GM12892 (cell line): ENCODE measurements around the gene NFATC2.

Experiments
- DNase-seq: peaks from one replicate; pipeline ENCODE4 v3.0.0; 2011; ENCODE audit not compliant: insufficient read length
- FAIRE-seq: peaks from 2 replicates; lab custom pipeline; 2011; peaks lifted over from hg19 to GRCh38; lab: Jason Lieb, UNC
- POLR2A ChIP-seq: IDR thresholded peaks from 2 replicates; pipeline ENCODE4 v1.6.1; 2011; ENCODE audit warnings: low read depth, low read length, control low read depth
- POLR2AphosphoS5 ChIP-seq: IDR thresholded peaks from 2 replicates; pipeline ENCODE4 v1.6.1; 2011; ENCODE audit warnings: low read depth, low read length, control low read depth
- TAF1 ChIP-seq: IDR thresholded peaks from 2 replicates; pipeline ENCODE4 v1.6.1; 2011; ENCODE audit warnings: low read depth, mild to moderate bottlenecking, control low read depth, low read length, borderline replicate concordance

The NFATC2 gene

GRCh38 chr20:51456511-51457509 is 85.7 kb downstream of the NFATC2 start:
- DNase-seq (no peak), FAIRE-seq (no peak)
- TF ChIP-seq POLR2A (no peak), TAF1 (no peak), POLR2AphosphoS5 (no peak)

DNA sequence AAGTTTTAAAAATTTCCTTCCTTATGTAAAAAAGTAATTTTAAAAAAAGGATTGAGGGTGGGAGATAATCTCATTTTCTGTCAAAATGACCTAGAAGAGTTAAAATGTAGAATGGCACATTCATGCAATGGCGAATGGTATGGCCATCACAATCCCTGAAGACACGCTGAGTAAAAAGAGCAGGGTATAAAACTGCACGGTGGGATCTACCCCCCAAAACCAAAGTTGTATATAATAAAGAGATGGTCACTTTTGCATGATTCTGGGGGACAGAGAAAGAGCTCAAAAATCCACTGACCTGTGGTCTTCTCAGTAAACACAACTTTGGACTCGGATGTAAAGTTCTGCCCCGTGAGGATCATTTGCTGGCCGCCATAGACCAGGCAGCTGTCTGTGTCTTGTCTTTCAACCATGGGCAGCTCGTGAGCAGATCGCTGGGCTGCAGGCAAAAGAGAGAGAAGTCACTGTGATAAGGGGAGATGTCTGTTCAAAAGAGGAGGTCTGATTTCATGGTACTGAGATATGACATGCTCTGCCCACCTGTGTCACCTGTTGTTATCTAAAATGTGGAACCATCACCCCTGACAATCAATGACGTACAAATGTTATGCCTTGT is 88.2 kb downstream of the NFATC2 start:
- DNase-seq (no peak), FAIRE-seq (no peak)
- no peak for TF ChIP-seq TAF1
- TF ChIP-seq POLR2A = no peak
- TF ChIP-seq POLR2AphosphoS5 = no peak

GRCh38 chr20:51452734-51453365 is 89.7 kb downstream of the NFATC2 start:
- FAIRE-seq (no peak), DNase-seq (no peak)
- TF ChIP-seq POLR2AphosphoS5 (no peak), POLR2A (no peak), TAF1 (no peak)

- TF ChIP-seq TAF1 (no peak), POLR2A (no peak), POLR2AphosphoS5 (no peak)
- DNase-seq = no peak
- no peak for FAIRE-seq
Observed at GRCh38 chr20:51452091-51452613, 90.4 kb downstream of the NFATC2 start.

DNA sequence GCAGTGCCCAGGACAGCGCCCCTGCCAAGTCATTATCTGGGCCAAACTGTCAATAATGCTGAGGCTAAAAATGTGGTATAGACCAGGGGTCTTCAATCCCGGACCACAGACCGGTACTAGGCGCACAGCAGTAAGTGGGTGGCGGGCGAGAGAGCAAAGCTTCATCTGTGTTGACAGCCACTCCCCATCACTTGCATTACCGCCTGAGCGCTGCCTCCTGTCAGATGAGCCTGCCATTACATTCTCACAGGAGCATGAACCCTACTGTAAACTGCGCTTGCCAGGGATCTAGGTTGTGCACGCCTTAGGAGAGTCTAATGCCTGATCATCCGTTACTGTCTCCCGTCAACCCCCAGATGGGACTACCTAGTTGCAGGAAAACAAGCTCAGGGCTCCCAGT is 91.0 kb downstream of the NFATC2 start:
- FAIRE-seq = no peak
- no peak for DNase-seq
- no peak for TF ChIP-seq POLR2A

- TF ChIP-seq POLR2AphosphoS5 = no peak
- no peak for TF ChIP-seq TAF1
- TF ChIP-seq POLR2A = no peak
- no peak for FAIRE-seq
- DNase-seq = no peak
Observed at GRCh38 chr20:51450984-51451383, 91.5 kb downstream of the NFATC2 start.

DNA sequence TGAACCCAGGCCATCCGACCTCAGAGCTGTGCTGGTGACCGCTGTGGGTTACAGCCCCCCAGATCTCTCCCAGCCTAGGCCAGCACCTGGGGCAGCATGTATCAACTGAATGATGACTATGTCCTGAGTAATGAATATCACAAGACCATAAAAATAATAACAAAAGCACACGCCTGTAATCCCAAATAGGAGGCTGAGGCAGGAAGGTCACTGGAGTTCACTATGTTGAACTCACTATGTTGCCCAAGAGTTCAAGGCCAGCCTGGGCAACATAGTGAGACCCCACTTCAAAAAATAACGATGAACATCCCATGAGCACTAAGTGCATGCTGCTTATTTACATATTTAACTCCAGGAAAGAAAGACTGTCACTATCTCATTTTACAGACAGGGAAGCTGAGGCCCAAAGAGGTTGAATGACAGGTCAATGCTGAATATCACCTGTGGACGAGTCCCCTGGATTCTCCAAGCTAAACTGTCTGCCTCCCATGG is 92.3 kb downstream of the NFATC2 start:
- FAIRE-seq (no peak), DNase-seq (no peak)
- TF ChIP-seq TAF1 = no peak
- no peak for TF ChIP-seq POLR2AphosphoS5
- TF ChIP-seq POLR2A = no peak

- DNase-seq = no peak
- no peak for TF ChIP-seq TAF1
- no peak for TF ChIP-seq POLR2A
- no peak for TF ChIP-seq POLR2AphosphoS5
- FAIRE-seq = no peak
Observed at GRCh38 chr20:51449498-51450220, 92.9 kb downstream of the NFATC2 start.

- FAIRE-seq (no peak), DNase-seq (no peak)
- TF ChIP-seq POLR2A = no peak
- TF ChIP-seq TAF1 = no peak
- no peak for TF ChIP-seq POLR2AphosphoS5
Observed at GRCh38 chr20:51447765-51448148, 94.8 kb downstream of the NFATC2 start.

DNA sequence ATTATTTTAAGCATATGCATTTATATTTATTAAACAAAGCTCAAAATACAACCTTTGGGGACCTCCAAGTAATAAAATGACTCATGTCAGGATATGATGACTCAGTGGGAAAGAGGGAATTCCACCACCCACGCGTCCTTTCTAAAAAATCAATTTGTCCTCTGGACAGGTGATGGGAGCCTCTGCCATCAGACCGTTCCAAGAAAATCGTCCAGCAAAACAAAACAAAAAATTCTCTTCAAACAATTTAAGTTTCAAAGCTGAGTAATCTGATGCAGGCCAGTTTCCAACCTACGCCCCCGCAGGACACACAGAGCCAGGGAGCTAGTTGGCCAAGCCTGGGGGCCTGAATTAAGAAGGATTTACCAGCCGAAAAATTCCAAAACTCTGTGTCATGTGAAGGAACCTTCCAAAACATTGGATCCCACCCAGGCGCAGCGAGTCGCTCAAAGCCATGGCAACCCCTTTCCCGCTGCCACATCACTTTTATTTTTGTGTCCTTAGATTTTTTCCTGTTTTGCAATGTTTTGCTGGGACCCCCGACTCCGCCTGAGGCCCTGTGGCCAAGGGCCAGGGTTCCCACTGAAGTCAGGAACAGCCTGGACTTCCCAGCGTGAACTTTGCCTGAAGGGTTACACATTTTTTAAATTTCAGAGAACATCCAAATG is 95.3 kb downstream of the NFATC2 start:
- no peak for FAIRE-seq
- TF ChIP-seq POLR2AphosphoS5 (no peak), TAF1 (no peak), POLR2A (no peak)
- no peak for DNase-seq
